Spinal cord (tissue), 10 donors: ENCODE data around the gene CRYBG3. TPM values are rescaled to one million over a fixed set of nuclear protein-coding genes. Genes with fewer than 3 reads are reported as not detected.

ENCODE experiments used
- DNase-seq, 6 donors: peaks; one replicate each; pipeline versions ENCODE4 v3.0.0 to v3.0.0-alpha.2; 2013 to 2015; ENCODE audit warnings: low spot score in 6 of 6, low read depth in 4 of 6
- H3K27ac ChIP-seq: one replicate; pipeline ENCODE4 v1.5.1; 2013; ENCODE audit warnings: low read depth, low read length, control low read depth
- H3K27me3 ChIP-seq: one replicate; pipeline ENCODE4 v1.6.1; 2013; ENCODE audit warnings: low read length; ENCODE audit not compliant: control insufficient read depth, insufficient read depth
- H3K36me3 ChIP-seq: one replicate; pipeline ENCODE4 v1.6.1; 2013; ENCODE audit warnings: low read length; ENCODE audit not compliant: control insufficient read depth, insufficient read depth
- H3K4me1 ChIP-seq: one replicate; pipeline ENCODE4 v1.6.1; 2013; ENCODE audit warnings: low read length; ENCODE audit not compliant: control insufficient read depth, insufficient read depth
- H3K4me3 ChIP-seq: one replicate; pipeline ENCODE4 v1.5.1; 2013; ENCODE audit warnings: low read depth, low read length, control low read depth
- H3K9me3 ChIP-seq: one replicate; pipeline ENCODE4 v1.6.1; 2013; ENCODE audit warnings: low read length; ENCODE audit not compliant: control insufficient read depth, insufficient read depth
- WGBS: methylation state at CpG from one replicate; pipeline ENCODE4 v1.1.5; 2013; ENCODE audit warnings: missing lambda C conversion rate; ENCODE audit not compliant: insufficient coverage; 5-methylcytosine and 5-hydroxymethylcytosine counted together
- polyA plus RNA-seq, 2 donors: library from polyadenylated mRNA; unstranded; fragments of 120-200 nt; gene quantifications; one replicate each; pipeline ENCODE4 v1.2.1, GENCODE V29; 2013; ENCODE audit not compliant: insufficient read length in 2 of 2
- total RNA-seq, 2 donors: library from RNA; depleted of rRNA in 1 of 2; stranded (reverse); fragments of 120-200 nt in 1 of 2; fragments of >200 nt in 1 of 2; gene quantifications; one replicate each; pipeline versions ENCODE4 v1.2.3 to v1.2.4, GENCODE V29; 2013 to 2014
- donor health status: healthy.

The CRYBG3 gene
- total and polyA plus RNA-seq, 4 donors = 7.7 to 30.6 (median 19.6) TPM

- no peaks in the 10 kb centered on the region for H3K4me1 ChIP-seq
- no peak overlapping the region for H3K27ac ChIP-seq
- no peaks in the 10 kb centered on the region for H3K9me3 ChIP-seq
- 96% methylated on average over 2 of the region's 2 CpGs for WGBS
- no peak overlapping the region for H3K4me3 ChIP-seq
- no peak for DNase-seq
- peaks cover 14% of the 10 kb centered on the region for H3K36me3 ChIP-seq
- no peaks in the 10 kb centered on the region for H3K27me3 ChIP-seq
These were observed 136.6 kb downstream of the CRYBG3 start for GRCh38 chr3:97958396-97958795.

GRCh38 chr3:97958796-97959195, 137.0 kb downstream of the CRYBG3 start:
- 94% methylated on average over 8 of the region's 9 CpGs for WGBS
- Histone ChIP-seq H3K27ac (no peak overlapping the region), H3K4me1 (no peaks in the 10 kb centered on the region), H3K4me3 (no peak overlapping the region), H3K9me3 (no peaks in the 10 kb centered on the region), H3K27me3 (no peaks in the 10 kb centered on the region), H3K36me3 (peaks cover 14% of the 10 kb centered on the region)
- DNase-seq = no peak

- no CpG with 5 or more reads among the region's 5 CpGs for WGBS
- H3K36me3 ChIP-seq = peaks cover 10% of the 10 kb centered on the region
- DNase-seq = peak in 2 of 6 donors; percentile 20 to 89
These were observed 138.1 kb downstream of the CRYBG3 start for GRCh38 chr3:97959872-97960271.

GRCh38 chr3:97960551-97960950, 138.7 kb downstream of the CRYBG3 start:
- H3K4me1 ChIP-seq = no peaks in the 10 kb centered on the region
- H3K27me3 ChIP-seq = no peaks in the 10 kb centered on the region
- peaks cover 10% of the 10 kb centered on the region for H3K36me3 ChIP-seq
- H3K4me3 ChIP-seq = no peak overlapping the region
- no peak for DNase-seq
- no peaks in the 10 kb centered on the region for H3K9me3 ChIP-seq
- 92% methylated on average over 2 of the region's 5 CpGs for WGBS
- H3K27ac ChIP-seq = no peak overlapping the region

More at GRCh38 chr3:97959872-97960271, 138.1 kb downstream of the CRYBG3 start:
- no peaks in the 10 kb centered on the region for H3K4me1 ChIP-seq
- no peaks in the 10 kb centered on the region for H3K9me3 ChIP-seq
- H3K27ac ChIP-seq = no peak overlapping the region
- no peak overlapping the region for H3K4me3 ChIP-seq
- H3K27me3 ChIP-seq = no peaks in the 10 kb centered on the region

- Histone ChIP-seq H3K9me3 (no peaks in the 10 kb centered on the region), H3K36me3 (peaks cover 10% of the 10 kb centered on the region), H3K27me3 (no peaks in the 10 kb centered on the region), H3K4me1 (no peaks in the 10 kb centered on the region), H3K4me3 (no peak overlapping the region), H3K27ac (no peak overlapping the region)
- no peak for DNase-seq
- WGBS = 87% methylated on average over 3 of the region's 8 CpGs
These were observed 139.4 kb downstream of the CRYBG3 start for GRCh38 chr3:97960993-97961766.

- Histone ChIP-seq H3K27me3 (no peaks in the 10 kb centered on the region), H3K4me3 (no peak overlapping the region), H3K9me3 (no peaks in the 10 kb centered on the region), H3K36me3 (no peaks in the 10 kb centered on the region), H3K4me1 (peaks cover 11% of the 10 kb centered on the region), H3K27ac (no peak overlapping the region)
- DNase-seq = no peak
- 93% methylated on average over 6 of the region's 8 CpGs for WGBS
These were observed 146.2 kb downstream of the CRYBG3 start for GRCh38 chr3:97967966-97968365.

- H3K9me3 ChIP-seq = no peaks in the 10 kb centered on the region
- WGBS = no CpG with 5 or more reads among the region's 1 CpG
- no peak for DNase-seq
- H3K36me3 ChIP-seq = no peaks in the 10 kb centered on the region
- no peak overlapping the region for H3K27ac ChIP-seq
- no peaks in the 10 kb centered on the region for H3K27me3 ChIP-seq
- no peak overlapping the region for H3K4me3 ChIP-seq
- H3K4me1 ChIP-seq = peaks cover 11% of the 10 kb centered on the region
These were observed 146.6 kb downstream of the CRYBG3 start for GRCh38 chr3:97968376-97968775.

GRCh38 chr3:97969541-97969940, 147.7 kb downstream of the CRYBG3 start:
- H3K27ac ChIP-seq = no peak overlapping the region
- 68% methylated on average over 4 of the region's 5 CpGs for WGBS
- peak in 1 of 6 donors; percentile 55 for DNase-seq
- H3K4me3 ChIP-seq = no peak overlapping the region
- no peaks in the 10 kb centered on the region for H3K36me3 ChIP-seq
- peaks cover 11% of the 10 kb centered on the region for H3K4me1 ChIP-seq
- no peaks in the 10 kb centered on the region for H3K27me3 ChIP-seq
- H3K9me3 ChIP-seq = no peaks in the 10 kb centered on the region

GRCh38 chr3:97970156-97970555, 148.3 kb downstream of the CRYBG3 start:
- no peak overlapping the region for H3K4me3 ChIP-seq
- no peaks in the 10 kb centered on the region for H3K9me3 ChIP-seq
- peaks cover 11% of the 10 kb centered on the region for H3K4me1 ChIP-seq
- no peaks in the 10 kb centered on the region for H3K27me3 ChIP-seq
- H3K27ac ChIP-seq = no peak overlapping the region
- no CpG with 5 or more reads among the region's 1 CpG for WGBS
- no peak for DNase-seq
- H3K36me3 ChIP-seq = no peaks in the 10 kb centered on the region

- DNase-seq = peak in 1 of 6 donors; percentile 63
- Histone ChIP-seq H3K4me1 (peaks cover 11% of the 10 kb centered on the region), H3K9me3 (no peaks in the 10 kb centered on the region), H3K27ac (peak overlapping the region; percentile 59), H3K4me3 (no peak overlapping the region), H3K27me3 (no peaks in the 10 kb centered on the region), H3K36me3 (no peaks in the 10 kb centered on the region)
- 70% methylated on average over 8 of the region's 9 CpGs for WGBS
These were observed 149.3 kb downstream of the CRYBG3 start for GRCh38 chr3:97970956-97971620.
